HCT116 (cell line): Measurements from ENCODE around the gene PRKAG2. TPM values are rescaled to one million over a fixed set of nuclear protein-coding genes. Genes with fewer than 3 reads are reported as not detected.

ENCODE experiments used
- ATAC-seq: fragments of 200-7000 bp; cut with Tn5 transposase; 2 replicates; pipeline ENCODE4 v1.9.1; 2020; ENCODE audit warnings: mild to moderate bottlenecking, moderate library complexity
- BruUV-seq: library from RNA; stranded (reverse); fragments of 400-500 nt; replicated peaks from 2 replicates; lab custom pipeline; 2021; lab: Mats Ljungman, UMichigan
- CTCF ChIA-PET: fragments of 300-600 bp; sonication (Branson Sonifier 250); formaldehyde crosslinking; loops from one replicate; lab custom pipeline; 2021; ENCODE audit warnings: antibody characterized with exemption; lab: Charles Lee
- POLR2A ChIA-PET: fragments of 300-600, 350-600 bp; sonication (Branson Sonifier 250); formaldehyde crosslinking; loops from one replicate; lab custom pipeline; 2021; ENCODE audit warnings: antibody characterized with exemption; lab: Charles Lee
- RAD21 ChIA-PET, 2 experiments: fragments of 300-600 bp; sonication (Branson Sonifier 250); formaldehyde crosslinking; loops; one replicate each; lab custom pipeline; 2023; ENCODE audit warnings: low total read pairs in 2 of 2; ENCODE audit not compliant: uncharacterized antibody in 2 of 2, unreplicated experiment in 2 of 2, low non-redundant PET in 1 of 2; lab: Charles Lee
- DNase-seq: peaks from one replicate; pipeline ENCODE4 v3.0.0-alpha.2; 2010; ENCODE audit warnings: low read depth, low spot score
- H2AFZ ChIP-seq: fragments of 200-600 bp; shearing (Covaris generic), sonication (generic); 2 replicates; pipeline ENCODE4 v1.6.1; 2017; ENCODE audit warnings: low read depth, mixed run types, mixed read lengths, antibody characterized with exemption, low read length; ENCODE audit not compliant: poor library complexity, severe bottlenecking
- H3K27ac ChIP-seq: 2 replicates; pipeline ENCODE4 v1.5.1; 2012; ENCODE audit warnings: low read depth, low read length
- H3K27me3 ChIP-seq: fragments of 200-600 bp; sonication (generic); 2 replicates; pipeline ENCODE4 v1.6.1; 2016; ENCODE audit warnings: mixed run types, low read length, mixed read lengths; ENCODE audit not compliant: insufficient read depth
- H3K36me3 ChIP-seq, 2 experiments: fragments of 200-500 bp in 1 of 2; fragments of 200-600 bp in 1 of 2; sonication (Bioruptor generic) in 1 of 2; sonication (generic) in 1 of 2; 2 replicates each; pipeline versions ENCODE4 v1.5.1 to v1.6.1; 2014 to 2016; ENCODE audit warnings: low read length in 2 of 2, inconsistent platforms in 1 of 2, mixed read lengths in 1 of 2, mixed run types in 1 of 2; ENCODE audit not compliant: insufficient read depth in 2 of 2, control insufficient read depth in 1 of 2
- H3K4me1 ChIP-seq, 2 experiments: fragments of 200-600 bp in 1 of 2; sonication (generic) in 1 of 2; 2 replicates each; pipeline versions ENCODE4 v1.5.1 to v1.6.1; 2012 to 2017; ENCODE audit warnings: low read length in 2 of 2, inconsistent platforms in 1 of 2, mild to moderate bottlenecking in 1 of 2, mixed read lengths in 1 of 2, mixed run types in 1 of 2, moderate library complexity in 1 of 2; ENCODE audit not compliant: insufficient read depth in 2 of 2, control insufficient read depth in 1 of 2
- H3K4me2 ChIP-seq: fragments of 200-600 bp; sonication (generic); 2 replicates; pipeline ENCODE4 v1.6.1; 2017; ENCODE audit warnings: mixed run types, low read length, mixed read lengths
- H3K4me3 ChIP-seq, 2 experiments: fragments of 200-600 bp in 1 of 2; sonication (generic) in 1 of 2; replicated peaks in 1 of 2; 2 replicates each; pipeline ENCODE4 v1.5.1; 2011 to 2016; ENCODE audit warnings: low read length in 2 of 2, control low read depth in 1 of 2, low read depth in 1 of 2, mild to moderate bottlenecking in 1 of 2, mixed read lengths in 1 of 2, mixed run types in 1 of 2
- H3K79me2 ChIP-seq: fragments of 200-600 bp; sonication (generic); 2 replicates; pipeline ENCODE4 v1.6.1; 2017; ENCODE audit warnings: mild to moderate bottlenecking, mixed run types, low read length, moderate library complexity, mixed read lengths; ENCODE audit not compliant: insufficient read depth
- H3K9ac ChIP-seq: fragments of 200-600 bp; sonication (generic); 2 replicates; pipeline ENCODE4 v1.6.1; 2016; ENCODE audit warnings: low read length, mixed read lengths
- H3K9me2 ChIP-seq: fragments of 200-600 bp; sonication (generic), shearing (Covaris generic); 2 replicates; pipeline ENCODE4 v1.6.1; 2017; ENCODE audit warnings: mixed run types, mild to moderate bottlenecking, moderate library complexity; ENCODE audit not compliant: insufficient read depth
- H3K9me3 ChIP-seq, 2 experiments: fragments of 200-500 bp in 1 of 2; fragments of 200-600 bp in 1 of 2; sonication (Bioruptor generic) in 1 of 2; sonication (generic) in 1 of 2; 2 replicates each; pipeline ENCODE4 v1.6.1; 2014 to 2017; ENCODE audit warnings: low read length in 2 of 2, mixed read lengths in 2 of 2, inconsistent platforms in 1 of 2, low read depth in 1 of 2, mild to moderate bottlenecking in 1 of 2, mixed run types in 1 of 2, moderate library complexity in 1 of 2; ENCODE audit not compliant: control insufficient read depth in 1 of 2, insufficient read depth in 1 of 2
- H4K20me1 ChIP-seq: fragments of 200-600 bp; sonication (generic), shearing (Covaris generic); 2 replicates; pipeline ENCODE4 v1.6.1; 2017; ENCODE audit warnings: mixed run types, mild to moderate bottlenecking, moderate library complexity; ENCODE audit not compliant: insufficient read depth
- CBX3 ChIP-seq: IDR thresholded peaks from 2 replicates; pipeline ENCODE4 v1.6.1; 2012; ENCODE audit warnings: low read depth
- EGR1 ChIP-seq: IDR thresholded peaks from 2 replicates; pipeline ENCODE4 v1.6.1; 2012; ENCODE audit warnings: low read depth
- ELF1 ChIP-seq: IDR thresholded peaks from 2 replicates; pipeline ENCODE4 v1.6.1; 2012; ENCODE audit warnings: low read depth, borderline replicate concordance
- JUND ChIP-seq: IDR thresholded peaks from 2 replicates; pipeline ENCODE4 v1.6.1; 2012
- POLR2AphosphoS5 ChIP-seq: IDR thresholded peaks from 2 replicates; pipeline ENCODE4 v1.6.1; 2011; ENCODE audit warnings: mild to moderate bottlenecking, low read depth, low read length, moderate library complexity
- RAD21 ChIP-seq: IDR thresholded peaks from 2 replicates; pipeline ENCODE4 v1.6.1; 2012; ENCODE audit warnings: low read depth, mild to moderate bottlenecking
- REST ChIP-seq: IDR thresholded peaks from 2 replicates; pipeline ENCODE4 v1.6.1; 2012; ENCODE audit warnings: low read depth
- SIN3A ChIP-seq: IDR thresholded peaks from 2 replicates; pipeline ENCODE4 v1.6.1; 2012; ENCODE audit warnings: low read depth
- SP1 ChIP-seq: IDR thresholded peaks from 2 replicates; pipeline ENCODE4 v1.6.1; 2012; ENCODE audit warnings: low read depth
- SRF ChIP-seq: IDR thresholded peaks from 2 replicates; pipeline ENCODE4 v1.6.1; 2012; ENCODE audit warnings: low read depth
- TCF7L2 ChIP-seq: IDR thresholded peaks from 2 replicates; pipeline ENCODE4 v1.7.0; 2011; ENCODE audit warnings: borderline replicate concordance, inconsistent platforms; ENCODE audit not compliant: insufficient read depth, insufficient read length; ENCODE audit errors: extremely low read depth
- YY1 ChIP-seq: IDR thresholded peaks from 2 replicates; pipeline ENCODE4 v1.6.1; 2011; ENCODE audit warnings: low read length, low read depth, moderate library complexity, mild to moderate bottlenecking; ENCODE audit not compliant: insufficient replicate concordance; ENCODE audit errors: extremely low read depth
- ZBTB33 ChIP-seq: IDR thresholded peaks from 2 replicates; pipeline ENCODE4 v1.6.1; 2011; ENCODE audit warnings: mild to moderate bottlenecking, low read length, moderate library complexity; ENCODE audit not compliant: insufficient replicate concordance; ENCODE audit errors: extremely low read depth
- ZFX ChIP-seq: fragments of 450-650 bp; IDR thresholded peaks from 2 replicates; pipeline ENCODE4 v1.6.1; 2017
- ZNF274 ChIP-seq: fragments of 200-500 bp; sonication (Bioruptor generic); IDR thresholded peaks from 2 replicates; pipeline ENCODE4 v1.6.1; 2014; ENCODE audit warnings: mild to moderate bottlenecking, low read depth, low read length, inconsistent platforms
- intact Hi-C: fragments of 100-400 bp; cut with micrococcal nuclease; formaldehyde crosslinking; loops from 2 replicates; pipeline ENCODE4 v1.10.0; 2022
- total RNA-seq: library from RNA; stranded (reverse); gene quantifications from one replicate; pipeline ENCODE4 v1.2.1, GENCODE V29; 2021; ENCODE audit not compliant: unreplicated experiment
- TF ChIP-seq, protein P1 (sequence below), 3 experiments: fragments of 200-600 bp in 1 of 3; sonication (generic) in 1 of 3; IDR thresholded peaks in 2 of 3; conservative IDR thresholded peaks in 1 of 3; 2 replicates each; pipeline ENCODE4 v1.5.1; 2012 to 2017; ENCODE audit warnings: low read depth in 2 of 3, low read length in 2 of 3, antibody characterized with exemption in 1 of 3, borderline replicate concordance in 1 of 3, control low read depth in 1 of 3, mild to moderate bottlenecking in 1 of 3, mixed read lengths in 1 of 3, mixed run types in 1 of 3, moderate library complexity in 1 of 3; ENCODE audit not compliant: insufficient read depth in 1 of 3
- TF ChIP-seq, protein P2 (sequence below): IDR thresholded peaks from 2 replicates; pipeline ENCODE4 v1.6.1; 2012

PRKAG2 gene
- total RNA-seq, 1 experiment from 2014 or later, result 23.6 TPM

DNA sequence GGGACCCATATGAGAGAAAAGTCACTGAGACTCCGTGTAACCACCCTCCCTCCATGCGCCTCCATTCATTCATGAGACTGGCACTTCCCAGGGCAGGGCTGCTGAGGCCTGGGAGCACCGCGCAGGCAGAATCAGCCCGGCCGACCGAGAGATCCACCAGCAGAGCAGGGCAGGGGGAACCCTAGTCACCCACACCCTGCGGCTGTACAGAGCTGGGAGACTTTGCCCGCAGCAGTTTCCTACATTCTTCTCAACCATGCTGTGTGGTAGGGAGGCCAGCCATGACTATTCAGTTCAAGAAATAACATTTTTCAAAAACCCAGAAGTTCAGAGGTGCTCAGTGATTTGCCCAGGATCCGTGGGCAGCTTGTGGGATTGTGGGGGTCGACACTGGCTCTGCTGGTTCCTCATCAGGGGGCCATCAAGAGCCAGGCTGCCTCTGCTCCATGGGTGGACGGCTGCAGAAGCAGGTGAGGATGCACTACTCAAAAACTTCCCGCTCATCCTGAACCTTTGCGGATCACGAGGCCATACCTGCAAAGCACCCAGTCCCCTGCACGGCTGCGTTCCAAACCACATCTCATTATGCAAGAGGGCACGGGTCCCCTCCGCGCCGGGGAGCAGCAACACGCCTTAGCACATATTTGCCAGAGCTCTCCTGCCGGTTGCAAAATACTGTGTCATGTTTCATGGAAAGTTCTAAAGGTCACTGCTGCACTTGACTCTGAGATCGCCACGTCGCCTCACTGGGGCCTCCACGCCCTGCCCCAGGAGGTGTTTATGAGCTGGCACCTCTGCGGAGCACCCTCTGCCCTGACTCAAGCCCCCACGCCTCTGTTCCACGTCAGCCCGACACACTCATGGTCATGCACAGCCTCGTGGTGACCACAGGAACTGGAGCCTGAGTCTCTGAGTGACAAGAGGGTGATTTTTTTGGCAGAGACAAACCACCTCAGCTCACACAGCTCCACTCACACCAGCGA lies 132.0 kb downstream of the PRKAG2 start:
- no TSS peak for BruUV-seq
- intact Hi-C loops, result loop anchor here (1.0 kb wide), 1 partner anchor 175 kb away; no protein-coding TSS in a partner anchor
- no peak overlapping the region for H3K27ac ChIP-seq
- H2AFZ ChIP-seq, result peak overlapping the region; percentile 68
- H3K79me2 ChIP-seq, result no peaks in the 10 kb centered on the region
- ATAC-seq (peak; percentile 97), DNase-seq (peak; percentile 64)
- peak overlapping the region in 1 of 2 experiments; percentile 33; a peak in 2 of 4 replicates for H3K4me3 ChIP-seq
- peaks cover 12 to 27% of the 10 kb centered on the region in 2 experiments for H3K4me1 ChIP-seq
- ChIA-PET POLR2A (interaction anchor here (1.1 kb wide), 2 partner anchors 8 to 11 kb away, joined by 3 to 5 read pairs; no protein-coding TSS in a partner anchor), CTCF (interaction anchor here (0.9 to 2.0 kb wide), 8 partner anchors 9 to 430 kb away, joined by 3 to 9 read pairs (median 4); no protein-coding TSS in a partner anchor), RAD21 (no interaction called here)
- H3K27me3 ChIP-seq, result no peaks in the 10 kb centered on the region
- no peaks in the 10 kb centered on the region for H3K36me3 ChIP-seq
- H4K20me1 ChIP-seq, result no peaks in the 10 kb centered on the region
- no peaks in the 10 kb centered on the region for H3K9me3 ChIP-seq
- H3K4me2 ChIP-seq, result peak overlapping the region; percentile 73
- no peaks in the 10 kb centered on the region for H3K9me2 ChIP-seq
- peak overlapping the region; percentile 29 for H3K9ac ChIP-seq
- TF ChIP-seq, protein P1, sequence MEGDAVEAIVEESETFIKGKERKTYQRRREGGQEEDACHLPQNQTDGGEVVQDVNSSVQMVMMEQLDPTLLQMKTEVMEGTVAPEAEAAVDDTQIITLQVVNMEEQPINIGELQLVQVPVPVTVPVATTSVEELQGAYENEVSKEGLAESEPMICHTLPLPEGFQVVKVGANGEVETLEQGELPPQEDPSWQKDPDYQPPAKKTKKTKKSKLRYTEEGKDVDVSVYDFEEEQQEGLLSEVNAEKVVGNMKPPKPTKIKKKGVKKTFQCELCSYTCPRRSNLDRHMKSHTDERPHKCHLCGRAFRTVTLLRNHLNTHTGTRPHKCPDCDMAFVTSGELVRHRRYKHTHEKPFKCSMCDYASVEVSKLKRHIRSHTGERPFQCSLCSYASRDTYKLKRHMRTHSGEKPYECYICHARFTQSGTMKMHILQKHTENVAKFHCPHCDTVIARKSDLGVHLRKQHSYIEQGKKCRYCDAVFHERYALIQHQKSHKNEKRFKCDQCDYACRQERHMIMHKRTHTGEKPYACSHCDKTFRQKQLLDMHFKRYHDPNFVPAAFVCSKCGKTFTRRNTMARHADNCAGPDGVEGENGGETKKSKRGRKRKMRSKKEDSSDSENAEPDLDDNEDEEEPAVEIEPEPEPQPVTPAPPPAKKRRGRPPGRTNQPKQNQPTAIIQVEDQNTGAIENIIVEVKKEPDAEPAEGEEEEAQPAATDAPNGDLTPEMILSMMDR (IDR thresholded peaks at IDR 0.05 in 2 of 3, conservative IDR thresholded peaks at IDR 0.05 in 1 of 3; ENCODE audit: borderline replicate concordance in 1 of 3, insufficient read depth in 1 of 3, low read depth in 2 of 3, low read length in 2 of 3), result peak; percentile 48 to 73 (median 68); a peak in 5 of 6 replicates
- TF ChIP-seq ZNF274 (no peak), REST (no peak), TCF7L2 (no peak), YY1 (no peak), POLR2AphosphoS5 (peak; percentile 26; the same call in 1 of the 2 replicates), ZFX (no peak), RAD21 (peak; percentile 67), EGR1 (no peak), SRF (no peak), ELF1 (no peak), JUND (peak; percentile 34), SP1 (peak; percentile 84), ZBTB33 (peak; percentile 16), SIN3A (no peak), CBX3 (peak; percentile 78; the same call in 1 of the 2 replicates)
- TF ChIP-seq, protein P2, sequence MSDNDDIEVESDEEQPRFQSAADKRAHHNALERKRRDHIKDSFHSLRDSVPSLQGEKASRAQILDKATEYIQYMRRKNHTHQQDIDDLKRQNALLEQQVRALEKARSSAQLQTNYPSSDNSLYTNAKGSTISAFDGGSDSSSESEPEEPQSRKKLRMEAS, result peak; percentile 86
